Prostate gland (tissue), 2 donors: Measurements from ENCODE around the gene RBP2.

Experiments
- POLR2A ChIP-seq: fragments of 450-650 bp; IDR thresholded peaks from one replicate; pipeline ENCODE4 v1.6.1; 2016; ENCODE audit warnings: antibody characterized with exemption, mild to moderate bottlenecking
- POLR2AphosphoS5 ChIP-seq: sonication (generic); formaldehyde crosslinking; IDR thresholded peaks from one replicate; pipeline ENCODE4 v1.6.1; 2017; ENCODE audit warnings: antibody characterized with exemption
- TF ChIP-seq, protein P1 (sequence below), 4 experiments: fragments of 200-600 bp in 2 of 4; fragments of 450-650 bp in 2 of 4; sonication (generic) in 2 of 4; IDR thresholded peaks; 1 replicate in 3 of 4; 2 replicates in 1 of 4; pipeline ENCODE4 v1.5.1; 2016 to 2019; ENCODE audit warnings: antibody characterized with exemption in 4 of 4, mild to moderate bottlenecking in 2 of 4, moderate library complexity in 2 of 4

DNA sequence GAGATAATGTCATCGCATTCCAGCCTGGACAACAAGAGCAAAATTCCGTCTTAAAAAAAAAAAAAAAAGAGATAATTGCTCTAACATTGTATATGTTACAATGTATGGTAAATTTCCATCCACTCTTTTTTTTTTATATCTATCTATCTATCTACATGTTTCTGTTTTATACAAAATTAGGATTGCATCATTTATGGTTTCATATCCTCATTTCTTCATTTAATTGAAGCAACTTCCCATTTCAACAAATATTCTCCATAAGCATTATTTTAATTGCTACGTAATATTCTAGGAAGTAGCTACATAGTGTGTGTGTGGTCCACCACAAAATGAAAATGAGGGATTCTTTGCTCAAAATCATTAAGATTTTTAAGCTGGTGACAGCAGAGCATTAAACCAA, 44.8 kb upstream of the RBP2 start:
- TF ChIP-seq, protein P1, sequence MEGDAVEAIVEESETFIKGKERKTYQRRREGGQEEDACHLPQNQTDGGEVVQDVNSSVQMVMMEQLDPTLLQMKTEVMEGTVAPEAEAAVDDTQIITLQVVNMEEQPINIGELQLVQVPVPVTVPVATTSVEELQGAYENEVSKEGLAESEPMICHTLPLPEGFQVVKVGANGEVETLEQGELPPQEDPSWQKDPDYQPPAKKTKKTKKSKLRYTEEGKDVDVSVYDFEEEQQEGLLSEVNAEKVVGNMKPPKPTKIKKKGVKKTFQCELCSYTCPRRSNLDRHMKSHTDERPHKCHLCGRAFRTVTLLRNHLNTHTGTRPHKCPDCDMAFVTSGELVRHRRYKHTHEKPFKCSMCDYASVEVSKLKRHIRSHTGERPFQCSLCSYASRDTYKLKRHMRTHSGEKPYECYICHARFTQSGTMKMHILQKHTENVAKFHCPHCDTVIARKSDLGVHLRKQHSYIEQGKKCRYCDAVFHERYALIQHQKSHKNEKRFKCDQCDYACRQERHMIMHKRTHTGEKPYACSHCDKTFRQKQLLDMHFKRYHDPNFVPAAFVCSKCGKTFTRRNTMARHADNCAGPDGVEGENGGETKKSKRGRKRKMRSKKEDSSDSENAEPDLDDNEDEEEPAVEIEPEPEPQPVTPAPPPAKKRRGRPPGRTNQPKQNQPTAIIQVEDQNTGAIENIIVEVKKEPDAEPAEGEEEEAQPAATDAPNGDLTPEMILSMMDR (IDR thresholded peaks at IDR 0.05) = no peak
- TF ChIP-seq POLR2AphosphoS5 (no peak), POLR2A (no peak)
